Astrocyte of the cerebellum (primary cell): Measurements from ENCODE around the gene MPG.

Experiments
- DNase-seq: peaks from one replicate; pipeline ENCODE4 v3.0.0-alpha.2; 2011; ENCODE audit warnings: low read depth
- H3K4me3 ChIP-seq: 2 replicates; pipeline ENCODE4 v1.5.1; 2011; ENCODE audit warnings: mild to moderate bottlenecking, low read depth, low read length, moderate library complexity
- in situ Hi-C: cut with HindIII; loops from 2 replicates; pipeline ENCODE4 v1.10.0; 2017; ENCODE audit warnings: low sequenced_read_pairs
- TF ChIP-seq, protein P1 (sequence below): IDR thresholded peaks from 2 replicates; pipeline ENCODE4 v1.5.1; 2012; ENCODE audit warnings: low read length, low read depth, moderate library complexity, mild to moderate bottlenecking; ENCODE audit errors: missing control alignments

The MPG gene

GRCh38 chr16:133716-134115 lies 55.7 kb downstream of the MPG start:
- in situ Hi-C loops, result no loop called here
- no peak for DNase-seq
- TF ChIP-seq, protein P1, sequence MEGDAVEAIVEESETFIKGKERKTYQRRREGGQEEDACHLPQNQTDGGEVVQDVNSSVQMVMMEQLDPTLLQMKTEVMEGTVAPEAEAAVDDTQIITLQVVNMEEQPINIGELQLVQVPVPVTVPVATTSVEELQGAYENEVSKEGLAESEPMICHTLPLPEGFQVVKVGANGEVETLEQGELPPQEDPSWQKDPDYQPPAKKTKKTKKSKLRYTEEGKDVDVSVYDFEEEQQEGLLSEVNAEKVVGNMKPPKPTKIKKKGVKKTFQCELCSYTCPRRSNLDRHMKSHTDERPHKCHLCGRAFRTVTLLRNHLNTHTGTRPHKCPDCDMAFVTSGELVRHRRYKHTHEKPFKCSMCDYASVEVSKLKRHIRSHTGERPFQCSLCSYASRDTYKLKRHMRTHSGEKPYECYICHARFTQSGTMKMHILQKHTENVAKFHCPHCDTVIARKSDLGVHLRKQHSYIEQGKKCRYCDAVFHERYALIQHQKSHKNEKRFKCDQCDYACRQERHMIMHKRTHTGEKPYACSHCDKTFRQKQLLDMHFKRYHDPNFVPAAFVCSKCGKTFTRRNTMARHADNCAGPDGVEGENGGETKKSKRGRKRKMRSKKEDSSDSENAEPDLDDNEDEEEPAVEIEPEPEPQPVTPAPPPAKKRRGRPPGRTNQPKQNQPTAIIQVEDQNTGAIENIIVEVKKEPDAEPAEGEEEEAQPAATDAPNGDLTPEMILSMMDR, result no peak

More at GRCh38 chr16:133716-134115, 55.7 kb downstream of the MPG start:
- H3K4me3 ChIP-seq, result no peak overlapping the region
